GM11168 (cell line): Measurements from ENCODE around the gene WDFY1.

Source experiments
- in situ Hi-C: fragments of 300-500 bp; cut with MboI; formaldehyde crosslinking; loops from one replicate; pipeline ENCODE4 v1.12.0; 2022; ENCODE audit warnings: low sequenced_read_pairs; ENCODE audit not compliant: unreplicated experiment

WDFY1 gene

DNA sequence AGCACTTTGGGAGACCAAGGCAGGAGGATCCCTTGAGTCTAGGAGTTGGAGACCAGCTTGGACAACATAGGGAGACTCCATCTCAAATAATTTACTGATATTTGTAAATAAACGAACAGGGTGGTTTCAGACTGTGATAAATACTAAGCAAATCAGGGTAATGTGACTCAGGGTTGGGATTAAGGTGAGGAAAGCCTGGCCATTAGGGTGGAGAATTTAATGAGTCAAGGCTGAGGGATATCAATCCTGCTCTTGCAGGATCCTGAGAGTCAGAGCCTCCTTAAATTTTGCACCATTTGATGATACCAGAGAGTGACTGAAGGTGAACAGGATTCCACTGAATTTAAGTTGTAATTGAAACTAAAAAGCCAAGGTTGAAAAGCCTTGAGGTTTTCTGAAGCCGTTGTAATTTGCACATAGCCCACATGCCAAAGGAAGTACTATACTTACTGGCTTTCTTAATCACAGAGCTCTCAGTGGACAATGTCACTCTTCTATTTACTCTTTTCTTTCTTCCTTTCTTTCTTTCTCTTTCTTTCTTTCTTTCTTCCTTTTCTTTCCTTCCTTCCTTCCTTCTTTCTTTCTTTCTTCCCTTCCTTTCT lies 79.1 kb downstream of the WDFY1 start:
- in situ Hi-C loops, result no loop called here

DNA sequence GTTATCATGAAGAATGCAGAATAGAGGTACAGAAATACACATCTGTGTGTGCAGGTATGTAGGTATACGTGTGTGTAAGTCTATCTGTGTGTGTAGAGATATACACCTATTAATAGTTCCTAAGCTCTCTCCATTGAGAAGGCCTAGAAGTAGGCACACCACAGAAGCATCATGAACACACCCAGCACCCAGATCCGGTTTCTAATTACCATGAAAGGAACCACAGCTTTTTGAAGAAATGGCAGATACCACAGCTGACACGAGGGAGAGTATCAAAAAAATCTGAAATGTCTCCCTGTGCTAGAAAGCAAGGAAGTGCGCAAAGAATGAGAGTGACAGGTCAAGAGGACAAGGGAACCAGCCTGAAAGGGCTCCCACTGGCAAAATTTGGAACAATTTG lies 80.0 kb downstream of the WDFY1 start:
- in situ Hi-C loops, result no loop called here

DNA sequence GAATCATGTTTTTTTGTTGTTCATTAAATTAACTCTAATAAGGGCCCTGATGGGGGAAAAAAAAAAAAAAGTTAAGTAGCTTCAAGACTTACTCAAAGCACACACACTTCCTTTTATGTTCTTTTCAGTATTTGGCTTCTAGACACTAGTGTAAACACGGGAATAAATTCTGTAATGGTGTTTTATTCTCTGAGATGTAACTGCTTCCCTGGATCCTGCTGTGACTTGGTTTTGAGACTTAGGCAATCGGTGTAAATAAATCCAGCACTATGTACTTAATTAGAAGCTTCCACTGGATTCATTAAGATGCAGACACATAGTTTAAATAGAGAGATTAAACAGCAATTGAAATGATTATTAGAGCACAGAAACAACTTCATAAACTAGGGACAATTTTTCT lies 81.6 kb downstream of the WDFY1 start:
- in situ Hi-C loops, result no loop called here

DNA sequence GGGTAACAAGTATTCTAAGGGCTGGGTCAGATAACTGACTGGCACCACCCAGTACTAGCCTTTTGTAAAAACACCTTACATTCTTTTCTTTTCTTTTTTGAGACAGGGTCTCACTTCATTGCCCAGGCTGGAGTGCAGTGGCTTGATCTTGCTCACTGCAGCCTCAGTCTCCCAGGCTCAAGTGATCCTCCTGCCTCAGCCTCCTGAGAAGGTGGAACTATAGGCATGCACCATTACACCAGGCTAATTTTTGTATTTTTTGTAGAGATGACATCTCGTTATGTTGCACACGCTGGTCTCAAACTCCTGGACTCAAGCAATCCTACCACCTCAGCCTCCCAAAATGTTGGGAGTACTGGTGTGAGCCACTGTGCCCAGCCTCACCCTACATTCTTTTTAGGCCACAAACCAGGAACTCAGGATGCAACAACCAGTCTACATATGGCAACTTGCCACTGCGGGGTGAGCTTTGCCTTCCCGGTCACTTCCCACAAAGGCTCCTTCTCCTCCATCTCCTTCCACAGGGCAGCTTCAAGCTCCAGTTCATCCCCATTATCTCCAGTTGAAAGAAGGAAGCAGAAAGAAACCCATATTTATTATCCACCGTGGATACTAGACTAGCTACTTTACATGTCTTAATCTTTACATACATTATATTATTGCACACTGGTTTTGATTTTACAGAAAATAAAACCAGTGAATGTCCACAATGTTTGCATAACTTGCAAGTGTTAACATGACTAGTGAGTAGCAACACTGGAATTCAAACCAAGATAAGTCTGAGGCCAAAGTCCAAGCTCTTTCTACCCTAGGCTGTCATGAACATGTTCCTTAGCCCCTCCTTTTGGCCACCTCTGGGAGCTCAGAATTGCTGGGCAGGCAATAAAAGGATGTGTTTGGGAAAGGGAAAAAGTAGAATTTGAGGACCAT lies 84.1 kb downstream of the WDFY1 start:
- in situ Hi-C loops, result no loop called here

DNA sequence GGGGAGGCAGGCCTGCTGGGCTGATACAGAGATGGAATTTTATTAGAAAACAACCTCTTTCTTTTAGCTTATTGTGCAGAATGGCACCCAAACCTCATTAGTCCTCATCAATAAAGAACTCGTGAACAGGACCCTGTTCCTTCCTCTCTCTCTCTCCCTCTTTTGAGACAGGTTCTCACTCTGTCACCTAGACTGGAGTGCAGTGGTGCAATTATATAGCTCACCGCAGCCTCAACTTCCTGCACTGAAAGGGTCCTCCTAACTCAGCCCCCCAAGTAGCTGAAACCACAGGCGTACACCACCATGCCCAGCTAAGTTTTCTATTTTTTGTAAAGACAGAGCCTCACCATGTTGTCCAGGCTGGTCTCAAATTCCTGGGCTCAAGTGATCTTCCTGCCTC lies 86.1 kb downstream of the WDFY1 start:
- in situ Hi-C loops, result no loop called here

DNA sequence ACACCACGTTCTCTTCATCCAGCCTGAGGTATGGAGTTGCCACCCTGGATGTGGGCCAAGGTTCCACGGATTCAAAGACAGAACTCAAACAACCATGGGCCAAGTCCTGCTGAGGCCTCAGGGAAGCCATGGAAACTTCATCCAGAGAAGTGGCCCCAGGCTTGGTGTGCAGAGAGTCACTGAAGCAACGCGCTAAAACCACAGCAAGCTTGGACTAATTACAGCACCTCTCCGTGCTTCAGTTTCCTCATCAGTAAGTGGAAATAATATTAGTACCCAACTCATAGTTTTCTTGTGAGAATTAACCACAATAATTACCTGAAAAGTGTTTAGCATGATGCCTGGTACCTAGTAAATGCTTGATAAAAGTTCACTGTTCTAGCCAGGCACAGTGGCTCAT lies 88.6 kb downstream of the WDFY1 start:
- in situ Hi-C loops, result no loop called here

DNA sequence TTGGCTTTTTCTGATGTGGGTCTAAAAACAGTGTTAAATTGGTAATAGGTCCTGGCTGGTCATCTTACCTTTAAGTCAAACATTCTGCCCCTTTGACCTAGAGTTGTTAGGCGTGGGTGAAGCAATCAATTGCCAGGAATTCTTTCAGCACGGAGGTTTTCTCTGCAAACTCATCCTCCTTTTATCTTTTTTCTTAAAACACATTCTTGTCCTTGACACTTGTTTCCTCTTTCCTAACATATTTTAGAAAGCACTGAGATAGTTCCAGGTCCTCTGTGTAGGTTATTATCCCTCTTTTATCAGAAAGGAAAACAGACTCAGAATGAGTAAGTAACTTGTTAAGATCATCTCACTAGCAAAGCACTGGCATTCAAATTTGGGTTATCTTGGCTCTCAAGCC lies 89.1 kb downstream of the WDFY1 start:
- in situ Hi-C loops, result no loop called here

DNA sequence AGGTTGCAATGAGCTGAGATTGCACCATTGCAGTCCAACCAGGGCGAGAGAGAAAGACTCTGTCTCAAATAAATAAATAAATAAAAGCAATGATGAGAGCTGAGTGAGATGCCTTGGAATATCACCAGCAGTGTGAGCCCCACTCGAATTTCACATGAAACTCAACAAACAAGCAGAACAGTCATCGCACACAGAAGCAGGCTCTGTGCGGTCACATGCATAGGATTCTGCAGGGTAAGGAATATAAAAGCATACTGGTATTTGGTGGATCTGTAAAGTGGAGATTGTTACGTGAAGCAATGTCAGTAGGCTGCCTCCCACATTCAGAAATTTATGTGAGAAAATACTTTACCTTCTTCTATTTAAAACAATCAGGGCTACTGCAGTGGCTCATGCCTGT lies 89.7 kb downstream of the WDFY1 start:
- in situ Hi-C loops, result no loop called here

DNA sequence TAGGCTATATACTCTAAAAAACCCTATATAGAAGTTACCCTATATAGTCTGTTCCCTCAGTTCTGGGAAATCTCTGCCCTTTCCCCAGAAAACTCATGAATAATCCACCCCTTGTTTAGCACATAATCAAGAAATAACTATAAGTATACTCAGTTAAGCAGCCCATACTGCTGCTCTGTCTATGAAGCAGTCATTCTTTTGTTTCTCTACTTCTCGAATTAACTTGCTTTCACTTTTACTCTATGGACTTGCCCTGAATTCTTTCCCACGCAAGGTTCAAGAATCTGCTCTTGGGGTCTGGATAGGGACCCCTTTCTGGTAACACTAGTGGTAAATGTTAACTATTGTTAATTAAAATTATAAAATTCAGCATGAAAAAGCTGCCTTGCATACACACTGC lies 90.4 kb downstream of the WDFY1 start:
- in situ Hi-C loops, result no loop called here

DNA sequence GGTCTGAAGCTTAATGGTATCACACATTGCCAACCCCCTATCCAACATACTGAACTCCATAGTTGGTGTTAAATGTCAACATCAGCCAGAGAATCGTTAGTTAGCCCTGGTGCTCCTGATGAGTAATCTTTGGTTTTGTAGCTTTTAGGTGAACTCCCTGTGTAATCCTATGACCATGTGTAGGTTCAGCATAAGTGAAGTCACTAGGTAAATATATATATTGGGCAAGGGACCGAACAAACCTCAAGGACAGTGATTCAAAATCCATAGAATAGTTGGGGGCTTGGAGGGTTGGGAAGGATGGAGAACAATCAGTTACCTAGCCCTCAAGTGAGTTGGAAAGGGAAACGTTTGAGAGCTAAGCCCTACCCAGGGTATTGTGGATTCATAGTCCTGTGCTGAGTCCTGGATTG lies 91.7 kb downstream of the WDFY1 start:
- in situ Hi-C loops, result no loop called here

DNA sequence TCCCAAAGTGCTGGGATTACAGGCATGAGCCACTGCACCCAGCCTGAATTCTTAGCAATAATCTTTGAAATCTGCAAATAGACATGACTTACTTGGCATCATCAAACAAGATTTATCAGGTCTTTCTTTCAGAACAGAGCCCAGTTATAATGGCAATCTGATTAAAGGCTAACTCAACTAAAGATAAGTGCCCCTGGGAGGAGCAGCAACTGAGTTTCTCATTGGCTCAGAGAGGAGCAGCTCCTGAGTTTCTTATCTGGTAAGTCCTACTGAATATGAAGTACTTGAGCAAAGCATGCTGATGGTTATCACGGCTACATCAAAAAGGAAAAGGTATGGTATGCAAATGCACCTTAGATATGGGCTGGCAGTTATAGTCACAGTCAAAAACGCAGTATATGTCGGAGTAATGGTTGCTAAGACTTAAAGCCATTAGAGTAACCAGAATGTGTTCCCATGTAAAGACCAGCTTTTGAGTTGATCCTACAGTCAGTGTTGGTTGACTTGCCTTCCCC lies 92.8 kb downstream of the WDFY1 start:
- in situ Hi-C loops, result no loop called here

DNA sequence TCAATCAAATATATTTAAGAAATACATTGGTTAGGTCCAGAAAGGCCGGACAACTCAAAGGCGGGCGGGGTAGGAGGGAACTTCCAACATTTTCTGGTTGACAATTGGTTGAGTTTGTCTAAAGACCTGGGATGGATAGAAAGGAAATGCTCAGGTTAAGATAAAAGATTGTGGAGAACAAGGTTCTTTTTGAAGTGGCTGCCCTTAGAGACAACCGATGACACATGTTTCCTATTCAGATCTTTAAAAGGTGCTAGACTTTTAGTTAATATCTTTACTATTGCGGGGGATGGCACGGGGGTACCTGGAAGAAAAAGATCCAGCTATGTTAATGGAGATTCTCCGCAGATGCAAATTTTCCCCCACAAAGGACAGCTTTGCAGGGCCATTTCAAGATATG lies 97.7 kb downstream of the WDFY1 start:
- in situ Hi-C loops, result no loop called here

DNA sequence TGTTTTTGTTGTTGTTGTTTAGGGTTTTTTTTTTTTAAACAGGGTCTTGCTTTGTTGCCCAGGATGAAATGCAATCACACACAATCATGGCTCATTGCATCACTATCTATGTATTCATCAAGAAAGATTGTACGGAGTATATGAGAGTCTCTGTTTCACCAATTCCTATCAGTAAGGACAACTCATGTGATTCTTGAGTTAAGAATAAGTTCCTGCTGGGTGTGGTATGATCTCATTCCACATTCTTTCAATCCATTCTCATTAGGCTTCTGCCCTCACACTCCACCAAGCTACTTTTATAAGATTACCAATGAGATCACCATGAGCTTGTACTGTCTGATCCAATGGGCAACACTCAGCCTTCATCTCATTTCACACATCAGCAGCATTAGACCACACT lies 98.6 kb downstream of the WDFY1 start:
- in situ Hi-C loops, result no loop called here

DNA sequence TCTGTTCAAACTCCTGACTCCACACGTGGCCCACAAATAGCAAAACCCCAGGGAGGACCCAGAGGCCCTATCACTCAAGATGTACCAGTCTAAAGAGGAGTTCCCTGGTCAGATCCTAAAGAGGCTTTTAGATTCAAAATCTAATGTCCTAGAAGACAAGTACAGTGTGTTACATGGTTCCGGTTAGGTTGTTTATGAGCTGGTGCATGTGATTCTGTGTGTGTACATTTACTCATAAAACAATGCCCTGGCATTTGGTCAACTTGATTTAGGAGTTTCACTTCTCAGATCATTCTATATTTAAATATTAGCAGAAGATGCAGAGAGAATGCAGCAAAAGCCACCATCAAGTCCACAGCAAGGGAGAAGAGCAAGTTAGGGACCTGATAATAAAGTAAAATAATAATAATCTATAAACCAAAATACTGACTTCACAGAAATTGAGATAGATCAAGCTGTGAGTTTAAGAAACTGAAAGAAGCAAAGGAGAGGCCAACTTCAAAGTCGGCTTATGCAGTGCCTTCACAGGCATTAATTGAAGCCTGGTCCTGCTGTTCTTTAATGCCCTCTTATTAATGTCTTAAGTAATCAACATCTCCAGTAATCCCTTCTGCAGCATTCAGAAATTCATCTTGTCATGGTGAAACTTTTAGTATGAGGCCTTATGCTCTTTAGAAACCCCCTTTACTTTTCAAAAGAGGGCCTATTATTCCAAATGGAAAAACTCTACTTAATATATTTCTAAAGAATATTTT lies 103.5 kb downstream of the WDFY1 start:
- in situ Hi-C loops, result no loop called here

DNA sequence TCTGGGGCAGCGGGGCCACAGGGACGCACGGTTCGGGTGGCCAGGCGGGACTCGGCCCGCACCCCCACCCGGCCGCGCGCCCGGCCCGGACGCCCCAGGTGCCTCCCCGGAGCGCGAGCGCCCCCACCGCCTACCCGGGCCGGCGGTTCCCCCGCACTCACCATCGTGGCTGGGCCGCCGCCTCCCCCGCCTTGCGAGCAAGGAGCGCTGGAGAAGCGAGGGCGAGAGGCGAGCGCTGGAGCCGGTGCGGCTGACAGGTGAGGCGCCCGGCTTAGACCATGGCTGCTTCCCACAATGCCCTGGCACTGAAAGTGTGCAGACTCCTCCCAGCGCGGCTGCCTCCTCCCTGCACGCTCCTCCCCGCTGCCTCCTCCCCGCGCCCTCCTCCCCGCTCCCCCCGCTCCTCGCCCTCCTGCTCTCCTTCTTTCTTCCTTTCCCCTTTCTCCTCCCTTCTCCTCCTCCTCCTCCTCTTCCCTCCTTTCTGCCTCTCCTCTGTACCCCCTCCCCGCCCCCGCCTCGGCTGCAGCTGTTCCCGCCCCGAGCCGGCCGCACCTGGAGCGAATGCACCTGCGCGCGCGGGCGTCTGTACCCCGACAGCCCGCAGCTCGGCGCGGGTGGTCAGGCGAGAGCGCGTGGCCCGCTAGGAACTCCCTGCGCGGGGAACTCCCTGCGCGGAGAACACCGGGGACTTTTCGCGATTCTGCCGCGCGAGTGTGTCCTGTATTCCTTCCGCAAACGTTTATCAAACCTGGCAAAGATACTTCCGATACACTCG lies 107.7 kb downstream of the WDFY1 start, which contains the start of gene AP1S3:
TSS of gene AP1S3 (minus strand) at position 296 of the 775 bp plus-strand sequence. CDS start at position 164, 132 bp downstream.
- in situ Hi-C loops, result no loop called here

DNA sequence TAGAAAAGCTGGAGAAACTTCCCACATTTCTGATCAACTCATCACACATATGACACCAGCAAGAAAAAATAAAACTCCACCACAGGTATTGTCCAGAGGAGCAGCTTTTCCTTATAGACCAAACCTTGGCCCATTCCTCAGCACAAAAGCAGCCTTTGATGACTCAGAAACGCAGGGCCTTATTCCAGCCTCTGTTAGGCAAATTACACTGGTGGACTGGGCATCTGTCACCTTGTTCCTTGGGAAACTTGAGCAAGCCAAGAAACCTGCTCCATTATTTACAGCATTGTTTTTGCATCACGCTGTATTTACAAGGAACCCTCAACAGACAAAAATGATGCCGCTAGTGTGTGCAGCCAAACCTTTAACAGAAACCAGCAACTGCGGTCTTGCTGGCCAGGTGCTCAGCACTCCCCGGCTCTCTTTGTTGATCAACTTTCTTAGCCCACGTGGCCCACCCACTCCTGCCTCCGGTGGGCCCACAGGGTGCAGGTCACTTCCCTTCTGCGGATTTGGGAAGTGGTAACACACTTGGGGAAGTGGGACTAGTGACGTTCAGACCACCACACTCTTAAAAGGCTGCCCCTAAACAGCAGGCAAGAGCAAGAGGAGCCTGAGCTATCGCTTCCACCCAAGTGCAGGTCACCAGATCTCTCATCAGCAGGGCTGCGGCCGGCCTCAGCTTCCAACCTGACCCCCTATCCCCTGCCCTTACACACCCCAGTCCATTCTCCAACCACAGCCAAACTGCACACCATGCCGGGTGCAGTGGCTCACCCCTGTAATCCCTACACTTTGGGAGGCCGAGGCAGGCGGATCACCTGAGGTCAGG lies 109.2 kb downstream of the WDFY1 start:
- in situ Hi-C loops, result no loop called here

DNA sequence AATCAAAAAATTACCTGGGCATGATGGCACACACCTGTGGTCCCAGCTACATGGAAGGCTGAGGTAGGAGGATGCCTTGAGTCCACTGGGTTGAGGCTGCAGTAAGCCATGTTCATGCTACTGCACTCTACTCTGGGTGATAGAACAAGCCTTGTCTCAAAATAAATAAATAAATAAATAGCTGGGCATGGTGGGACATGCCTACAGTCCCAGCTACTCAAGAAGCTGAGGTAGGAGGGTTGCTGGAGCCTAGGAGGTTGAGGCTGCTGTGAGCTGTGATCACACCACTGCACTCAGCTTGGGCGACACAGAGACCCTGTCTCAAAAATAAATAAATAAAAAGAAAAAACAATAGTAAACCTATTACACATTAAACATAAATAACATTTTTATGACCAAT lies 110.7 kb downstream of the WDFY1 start:
- in situ Hi-C loops, result no loop called here

DNA sequence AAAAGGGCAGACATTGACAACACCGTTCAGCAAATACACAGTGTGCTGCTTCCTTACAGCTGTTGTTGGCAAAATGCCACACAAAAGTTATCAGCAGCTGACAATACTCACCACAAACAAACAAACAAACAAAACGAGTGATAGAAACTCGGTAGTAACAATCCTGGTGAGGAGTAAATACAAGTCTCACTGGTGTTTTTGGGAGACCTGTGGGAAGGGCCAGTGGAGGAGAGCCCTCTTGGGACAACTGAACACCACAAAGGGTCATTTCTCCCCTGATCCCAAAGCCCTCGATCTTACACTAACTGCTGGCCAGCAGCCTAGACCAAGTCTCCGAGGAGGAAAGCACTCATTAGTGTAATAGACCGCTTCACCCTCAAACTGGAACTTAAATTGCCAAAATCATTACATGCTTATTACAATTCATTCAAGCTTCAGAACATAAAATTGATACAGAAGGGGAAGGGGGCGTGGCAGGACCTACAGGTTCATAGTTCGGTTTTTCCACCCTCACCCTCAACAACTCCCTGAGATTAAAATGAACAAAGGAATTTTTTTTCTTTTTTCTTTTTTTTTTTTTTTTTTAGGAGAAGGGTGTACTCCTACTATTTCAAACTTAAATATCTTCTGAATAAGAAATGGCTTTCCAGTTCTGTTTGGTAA lies 112.8 kb downstream of the WDFY1 start:
- in situ Hi-C loops, result no loop called here

DNA sequence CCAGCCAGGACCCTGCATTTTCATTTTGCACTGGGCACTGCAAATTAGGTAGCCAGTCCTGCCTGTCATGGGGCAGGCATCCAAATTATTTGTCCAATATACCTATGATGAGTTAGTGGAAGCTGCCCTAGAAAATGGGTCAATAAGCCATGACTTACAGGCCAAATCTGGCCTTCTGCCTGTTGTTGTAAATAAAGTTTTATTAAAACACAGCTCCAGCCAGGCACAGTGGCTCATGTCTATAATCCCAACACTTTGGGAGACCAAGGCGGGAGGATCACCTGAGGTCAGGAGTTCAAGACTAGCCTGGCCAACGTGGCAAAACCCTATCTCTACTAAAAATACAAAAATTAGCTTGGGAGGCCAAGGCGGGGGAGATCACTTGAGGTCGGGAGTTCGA lies 116.0 kb downstream of the WDFY1 start:
- in situ Hi-C loops, result no loop called here
